ENCODE data around the gene THSD1.

GRCh38 chr13:52348071-52348470 is 57.9 kb downstream of the THSD1 start:
- TF ChIP-seq CTCF (IDR thresholded peaks at IDR 0.05; ENCODE audit: insufficient read depth, low read depth, low read length) = no peak
- no peak for TF ChIP-seq EZH2 (IDR thresholded peaks at IDR 0.05; ENCODE audit: insufficient read depth, low read length)

Measured in astrocyte (in vitro differentiated cells and primary cell).